Muscle layer of colon (tissue), 2 donors: Measurements from ENCODE around the gene KIF1C.
A peak's percentile ranks its signal among the peaks of the same experiment; 100 is the strongest.

ENCODE experiments used
- H3K27ac ChIP-seq: one replicate; pipeline ENCODE4 v1.7.0; 2013; ENCODE audit warnings: low read depth, mild to moderate bottlenecking, low read length, moderate library complexity
- H3K27me3 ChIP-seq, 2 donors: one replicate each; pipeline ENCODE4 v1.7.0; 2013; ENCODE audit warnings: low read length in 2 of 2, mild to moderate bottlenecking in 2 of 2; ENCODE audit not compliant: insufficient read depth in 2 of 2, control insufficient read depth in 1 of 2
- H3K36me3 ChIP-seq: one replicate; pipeline ENCODE4 v1.7.0; 2013; ENCODE audit warnings: mild to moderate bottlenecking, low read length; ENCODE audit not compliant: insufficient read depth
- H3K4me1 ChIP-seq: one replicate; pipeline ENCODE4 v1.7.0; 2013; ENCODE audit warnings: mild to moderate bottlenecking, low read length; ENCODE audit not compliant: insufficient read depth
- H3K4me3 ChIP-seq, 2 donors: one replicate each; pipeline ENCODE4 v1.7.0; 2013; ENCODE audit warnings: low read length in 2 of 2, low read depth in 1 of 2, mild to moderate bottlenecking in 1 of 2, moderate library complexity in 1 of 2
- H3K9ac ChIP-seq: one replicate; pipeline ENCODE4 v1.7.0; 2013; ENCODE audit warnings: low read length
- H3K9me3 ChIP-seq: one replicate; pipeline ENCODE4 v1.7.0; 2013; ENCODE audit warnings: mild to moderate bottlenecking, low read length
- donor health status: abdominal sarcoma.
- donor health status: Adenocarcinoma of cecum.

Gene KIF1C

GRCh38 chr17:4958102-4958501 is 39.6 kb upstream of the KIF1C start:
- H3K4me1 ChIP-seq: no peaks in the 10 kb centered on the region
- no peak overlapping the region for H3K9ac ChIP-seq
- H3K27ac ChIP-seq: no peak overlapping the region
- no peaks in the 10 kb centered on the region for H3K9me3 ChIP-seq
- no peaks in the 10 kb centered on the region for H3K27me3 ChIP-seq
- peaks cover 26% of the 10 kb centered on the region for H3K36me3 ChIP-seq
- no peak overlapping the region for H3K4me3 ChIP-seq

- Histone ChIP-seq H3K27ac (no peak overlapping the region), H3K4me1 (no peaks in the 10 kb centered on the region), H3K9me3 (no peaks in the 10 kb centered on the region), H3K36me3 (peaks cover 26% of the 10 kb centered on the region), H3K9ac (no peak overlapping the region), H3K4me3 (no peak overlapping the region), H3K27me3 (no peaks in the 10 kb centered on the region)
Measured at GRCh38 chr17:4959261-4959965, 38.3 kb upstream of the KIF1C start.

DNA sequence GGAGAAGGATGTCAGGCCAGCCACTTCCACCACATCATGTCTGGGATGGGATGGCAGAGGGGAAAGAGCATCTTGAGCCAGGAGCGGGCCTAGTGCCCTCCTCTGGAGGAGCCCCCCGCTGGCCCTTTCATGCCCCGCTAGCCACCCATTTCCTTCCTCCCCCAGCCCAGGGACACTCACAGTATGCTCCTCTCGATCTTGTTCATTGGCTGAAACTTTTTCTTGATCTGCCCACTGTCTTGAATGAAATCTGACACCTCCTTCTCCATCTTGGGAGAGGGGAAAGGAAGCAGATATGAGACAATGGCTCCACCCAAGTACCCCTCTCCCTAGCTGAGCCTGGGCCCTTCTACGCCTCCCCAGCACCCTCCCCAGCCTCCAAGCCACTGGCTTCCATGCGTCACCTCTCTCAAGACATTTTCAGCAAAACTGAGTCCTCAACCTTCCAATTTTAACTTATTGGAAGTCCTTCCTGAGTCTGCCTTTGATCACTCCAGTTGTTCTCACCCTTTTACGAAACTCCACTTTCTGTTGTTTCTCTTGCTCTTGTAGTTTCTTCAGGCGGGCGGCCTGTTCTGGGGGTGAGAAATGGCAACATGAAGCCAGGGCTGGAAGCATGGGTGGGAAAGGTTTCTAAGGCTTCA is 37.3 kb upstream of the KIF1C start:
- H3K4me1 ChIP-seq: peaks cover 3% of the 10 kb centered on the region
- no peak overlapping the region for H3K9ac ChIP-seq
- H3K36me3 ChIP-seq: peaks cover 26% of the 10 kb centered on the region
- H3K27me3 ChIP-seq: no peaks in the 10 kb centered on the region
- no peaks in the 10 kb centered on the region for H3K9me3 ChIP-seq
- no peak overlapping the region for H3K27ac ChIP-seq
- no peak overlapping the region for H3K4me3 ChIP-seq

GRCh38 chr17:4965311-4965986 is 32.3 kb upstream of the KIF1C start:
- Histone ChIP-seq H3K9ac (no peak overlapping the region), H3K27me3 (no peaks in the 10 kb centered on the region), H3K4me3 (no peak overlapping the region), H3K36me3 (peaks cover 20% of the 10 kb centered on the region), H3K27ac (no peak overlapping the region), H3K4me1 (peaks cover 32% of the 10 kb centered on the region), H3K9me3 (no peaks in the 10 kb centered on the region)

- Histone ChIP-seq H3K4me3 (peak overlapping the region; percentile 45 to 87), H3K36me3 (peaks cover 23% of the 10 kb centered on the region), H3K27ac (peak overlapping the region; percentile 99), H3K9ac (peak overlapping the region; percentile 80), H3K9me3 (no peaks in the 10 kb centered on the region), H3K4me1 (peaks cover 32% of the 10 kb centered on the region), H3K27me3 (no peaks in the 10 kb centered on the region)
Measured at GRCh38 chr17:4966844-4967538, 30.8 kb upstream of the KIF1C start.

- Histone ChIP-seq H3K27me3 (no peaks in the 10 kb centered on the region), H3K9me3 (no peaks in the 10 kb centered on the region), H3K4me3 (peak within 1 kb of the TSS; percentile 66 to 87), H3K9ac (peak within 1 kb of the TSS; percentile 80), H3K27ac (peak within 1 kb of the TSS; percentile 99), H3K4me1 (peaks cover 32% of the 10 kb centered on the region), H3K36me3 (peaks cover 31% of the 10 kb centered on the region)
Measured at GRCh38 chr17:4967539-4968485, 29.9 kb upstream of the KIF1C start, which contains the start of gene SPAG7. SPAG7 (minus strand) TSS chr17:4967817; CDS start chr17:4967804, 13 bp downstream.

- Histone ChIP-seq H3K4me3 (peak overlapping the region; percentile 66 to 87), H3K36me3 (peaks cover 38% of the 10 kb centered on the region), H3K27me3 (no peaks in the 10 kb centered on the region), H3K4me1 (peaks cover 32% of the 10 kb centered on the region), H3K9me3 (no peaks in the 10 kb centered on the region), H3K27ac (peak overlapping the region; percentile 95), H3K9ac (peak overlapping the region; percentile 67)
Measured at GRCh38 chr17:4968486-4969046, 29.2 kb upstream of the KIF1C start.

DNA sequence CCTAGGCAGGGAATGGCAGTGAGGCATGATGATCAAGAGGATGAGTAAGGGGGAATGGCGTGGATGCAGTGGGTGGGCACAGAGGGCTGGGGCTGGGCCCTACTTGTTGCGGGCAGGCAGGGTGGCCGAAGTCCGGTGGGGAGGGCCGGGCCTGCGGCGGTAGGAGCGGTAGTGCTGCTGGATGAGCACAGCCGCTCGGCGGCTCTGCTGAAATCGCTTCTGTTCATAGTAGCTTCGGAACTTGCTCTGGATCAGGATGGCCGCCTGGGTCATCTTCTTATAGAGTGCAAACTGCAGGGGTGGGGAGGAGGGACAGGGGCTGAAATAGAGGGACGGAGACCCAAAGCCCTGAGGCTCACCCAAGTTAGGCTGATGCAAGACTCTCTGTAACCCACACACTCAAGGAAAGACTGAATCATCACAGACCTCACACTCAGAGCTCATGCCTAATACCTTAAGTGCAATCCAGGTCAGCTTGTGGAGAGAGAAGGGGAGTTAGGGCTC is 28.7 kb upstream of the KIF1C start:
- Histone ChIP-seq H3K4me3 (peak overlapping the region; percentile 8 to 87), H3K27me3 (no peaks in the 10 kb centered on the region), H3K9me3 (no peaks in the 10 kb centered on the region), H3K9ac (peak overlapping the region; percentile 67), H3K27ac (peak overlapping the region; percentile 95), H3K4me1 (peaks cover 32% of the 10 kb centered on the region), H3K36me3 (peaks cover 44% of the 10 kb centered on the region)

- peak overlapping the region; percentile 8 to 87 for H3K4me3 ChIP-seq
- peaks cover 49% of the 10 kb centered on the region for H3K36me3 ChIP-seq
- H3K9ac ChIP-seq: no peak overlapping the region
- H3K27ac ChIP-seq: peak overlapping the region; percentile 95
- peaks cover 32% of the 10 kb centered on the region for H3K4me1 ChIP-seq
- H3K27me3 ChIP-seq: no peaks in the 10 kb centered on the region
- no peaks in the 10 kb centered on the region for H3K9me3 ChIP-seq
Measured at GRCh38 chr17:4969551-4970173, 28.1 kb upstream of the KIF1C start.

DNA sequence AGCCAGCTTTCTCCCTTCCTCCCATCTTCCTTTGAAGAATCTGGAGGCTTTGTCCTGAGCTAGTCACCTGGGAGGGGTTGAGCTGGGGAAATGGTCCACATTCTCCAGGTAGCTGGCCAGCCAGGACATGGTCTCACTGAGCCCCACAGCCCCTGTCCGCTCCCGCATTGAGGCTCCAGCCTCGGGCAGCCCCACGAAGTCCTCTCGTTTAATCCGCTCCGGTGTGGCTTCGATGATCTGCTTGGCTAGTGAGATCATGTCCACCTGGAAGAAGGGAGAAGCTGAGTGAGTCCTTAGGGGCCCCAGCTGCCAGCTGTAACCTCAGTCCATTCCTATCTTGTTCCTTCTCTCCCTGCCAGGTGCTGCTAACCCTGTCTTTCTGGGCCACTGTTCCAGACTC is 27.5 kb upstream of the KIF1C start:
- Histone ChIP-seq H3K9me3 (no peaks in the 10 kb centered on the region), H3K9ac (no peak overlapping the region), H3K27ac (no peak overlapping the region)

More for the DNA sequence above, 27.5 kb upstream of the KIF1C start:
- no peaks in the 10 kb centered on the region for H3K27me3 ChIP-seq
- H3K4me1 ChIP-seq: peaks cover 30% of the 10 kb centered on the region
- H3K36me3 ChIP-seq: peaks cover 56% of the 10 kb centered on the region
- H3K4me3 ChIP-seq: no peak overlapping the region
